Astrocyte (in vitro differentiated cells and primary cell): ENCODE measurements around the gene TOMM40L.

Source experiments
- EZH2 ChIP-seq: IDR thresholded peaks from 2 replicates; pipeline ENCODE4 v1.6.1; 2012; ENCODE audit warnings: mild to moderate bottlenecking, low read length, inconsistent platforms; ENCODE audit not compliant: insufficient read depth
- TF ChIP-seq, protein P1 (sequence below): IDR thresholded peaks from 2 replicates; pipeline ENCODE4 v1.5.1; 2011; ENCODE audit warnings: low read depth, mild to moderate bottlenecking, inconsistent platforms, low read length, moderate library complexity; ENCODE audit not compliant: insufficient read depth

DNA sequence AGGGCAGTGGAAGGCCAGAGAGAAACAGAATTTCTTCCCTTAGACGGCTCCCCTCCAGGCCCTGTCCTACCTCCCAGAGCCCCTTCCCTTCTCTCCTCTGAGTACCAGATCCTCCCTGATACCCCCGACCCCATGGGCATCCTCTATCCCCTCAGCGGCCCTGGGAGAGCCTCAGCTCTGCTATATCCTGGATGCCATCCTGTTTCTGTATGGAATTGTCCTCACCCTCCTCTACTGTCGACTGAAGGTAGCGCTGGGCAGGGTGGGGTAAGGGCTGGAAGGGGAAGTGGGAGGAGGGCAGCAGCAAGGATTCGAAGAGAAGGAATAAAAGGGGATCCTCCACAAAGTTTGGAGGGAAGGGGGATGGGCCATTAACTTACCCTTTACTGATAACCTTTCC is 8.0 kb upstream of the TOMM40L start:
- TF ChIP-seq, protein P1, sequence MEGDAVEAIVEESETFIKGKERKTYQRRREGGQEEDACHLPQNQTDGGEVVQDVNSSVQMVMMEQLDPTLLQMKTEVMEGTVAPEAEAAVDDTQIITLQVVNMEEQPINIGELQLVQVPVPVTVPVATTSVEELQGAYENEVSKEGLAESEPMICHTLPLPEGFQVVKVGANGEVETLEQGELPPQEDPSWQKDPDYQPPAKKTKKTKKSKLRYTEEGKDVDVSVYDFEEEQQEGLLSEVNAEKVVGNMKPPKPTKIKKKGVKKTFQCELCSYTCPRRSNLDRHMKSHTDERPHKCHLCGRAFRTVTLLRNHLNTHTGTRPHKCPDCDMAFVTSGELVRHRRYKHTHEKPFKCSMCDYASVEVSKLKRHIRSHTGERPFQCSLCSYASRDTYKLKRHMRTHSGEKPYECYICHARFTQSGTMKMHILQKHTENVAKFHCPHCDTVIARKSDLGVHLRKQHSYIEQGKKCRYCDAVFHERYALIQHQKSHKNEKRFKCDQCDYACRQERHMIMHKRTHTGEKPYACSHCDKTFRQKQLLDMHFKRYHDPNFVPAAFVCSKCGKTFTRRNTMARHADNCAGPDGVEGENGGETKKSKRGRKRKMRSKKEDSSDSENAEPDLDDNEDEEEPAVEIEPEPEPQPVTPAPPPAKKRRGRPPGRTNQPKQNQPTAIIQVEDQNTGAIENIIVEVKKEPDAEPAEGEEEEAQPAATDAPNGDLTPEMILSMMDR: no peak
- TF ChIP-seq EZH2: no peak
